Astrocyte of the cerebellum (primary cell): Measurements from ENCODE around the gene CTSA.

Experiments used
- DNase-seq: peaks from one replicate; pipeline ENCODE4 v3.0.0-alpha.2; 2011; ENCODE audit warnings: low read depth
- H3K4me3 ChIP-seq: 2 replicates; pipeline ENCODE4 v1.5.1; 2011; ENCODE audit warnings: mild to moderate bottlenecking, low read depth, low read length, moderate library complexity
- in situ Hi-C: cut with HindIII; loops from 2 replicates; pipeline ENCODE4 v1.10.0; 2017; ENCODE audit warnings: low sequenced_read_pairs
- TF ChIP-seq, protein P1 (sequence below): IDR thresholded peaks from 2 replicates; pipeline ENCODE4 v1.5.1; 2012; ENCODE audit warnings: low read length, low read depth, moderate library complexity, mild to moderate bottlenecking; ENCODE audit errors: missing control alignments

CTSA gene

DNA sequence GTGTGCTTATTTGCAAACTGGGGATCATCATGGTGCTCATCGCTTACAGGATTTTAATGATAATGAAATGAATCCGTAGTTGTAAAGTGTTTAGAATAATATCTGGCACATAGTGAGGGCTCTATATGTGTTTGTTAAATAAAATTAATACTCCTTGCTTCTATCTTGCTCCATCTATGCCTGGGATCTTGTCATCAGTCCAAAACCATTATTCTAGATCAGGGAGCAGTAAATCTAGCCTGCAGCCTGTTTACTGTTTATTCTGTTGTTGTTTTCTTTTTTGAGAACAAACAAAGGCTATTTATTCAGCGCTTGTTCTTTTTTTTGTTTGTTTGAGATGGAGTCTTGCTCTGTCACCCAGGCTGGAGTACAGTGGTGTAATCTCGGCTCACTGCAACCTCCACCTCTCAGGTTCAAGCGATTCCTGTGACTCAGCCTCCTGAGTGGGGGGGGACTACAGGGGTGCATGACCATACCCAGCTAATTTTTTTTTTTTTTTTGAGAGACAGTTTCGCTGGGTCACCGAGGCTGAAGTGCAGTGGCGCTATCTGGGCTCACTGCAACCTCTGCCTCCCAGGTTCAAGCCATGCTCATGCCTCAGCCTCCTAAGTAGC, 42.1 kb upstream of the CTSA start:
- no peak for DNase-seq
- in situ Hi-C loops = no loop called here
- H3K4me3 ChIP-seq = no peak overlapping the region
- TF ChIP-seq, protein P1, sequence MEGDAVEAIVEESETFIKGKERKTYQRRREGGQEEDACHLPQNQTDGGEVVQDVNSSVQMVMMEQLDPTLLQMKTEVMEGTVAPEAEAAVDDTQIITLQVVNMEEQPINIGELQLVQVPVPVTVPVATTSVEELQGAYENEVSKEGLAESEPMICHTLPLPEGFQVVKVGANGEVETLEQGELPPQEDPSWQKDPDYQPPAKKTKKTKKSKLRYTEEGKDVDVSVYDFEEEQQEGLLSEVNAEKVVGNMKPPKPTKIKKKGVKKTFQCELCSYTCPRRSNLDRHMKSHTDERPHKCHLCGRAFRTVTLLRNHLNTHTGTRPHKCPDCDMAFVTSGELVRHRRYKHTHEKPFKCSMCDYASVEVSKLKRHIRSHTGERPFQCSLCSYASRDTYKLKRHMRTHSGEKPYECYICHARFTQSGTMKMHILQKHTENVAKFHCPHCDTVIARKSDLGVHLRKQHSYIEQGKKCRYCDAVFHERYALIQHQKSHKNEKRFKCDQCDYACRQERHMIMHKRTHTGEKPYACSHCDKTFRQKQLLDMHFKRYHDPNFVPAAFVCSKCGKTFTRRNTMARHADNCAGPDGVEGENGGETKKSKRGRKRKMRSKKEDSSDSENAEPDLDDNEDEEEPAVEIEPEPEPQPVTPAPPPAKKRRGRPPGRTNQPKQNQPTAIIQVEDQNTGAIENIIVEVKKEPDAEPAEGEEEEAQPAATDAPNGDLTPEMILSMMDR = no peak

- H3K4me3 ChIP-seq = no peak overlapping the region
- TF ChIP-seq, protein P1 = no peak
- no peak for DNase-seq
- in situ Hi-C loops = no loop called here
Measured at GRCh38 chr20:45850238-45850637, 40.9 kb upstream of the CTSA start.

GRCh38 chr20:45850926-45851325, 40.2 kb upstream of the CTSA start:
- no peak overlapping the region for H3K4me3 ChIP-seq
- TF ChIP-seq, protein P1 = no peak
- no peak for DNase-seq
- in situ Hi-C loops = no loop called here

- no peak for DNase-seq
- TF ChIP-seq, protein P1 = no peak
- in situ Hi-C loops = no loop called here
- no peak overlapping the region for H3K4me3 ChIP-seq
Measured at GRCh38 chr20:45851501-45851900, 39.6 kb upstream of the CTSA start.

- in situ Hi-C loops = no loop called here
- TF ChIP-seq, protein P1 = no peak
- no peak overlapping the region for H3K4me3 ChIP-seq
- no peak for DNase-seq
Measured at GRCh38 chr20:45852326-45852725, 38.8 kb upstream of the CTSA start.

GRCh38 chr20:45853484-45853883, 37.7 kb upstream of the CTSA start:
- in situ Hi-C loops = no loop called here
- no peak for DNase-seq
- TF ChIP-seq, protein P1 = no peak
- H3K4me3 ChIP-seq = no peak overlapping the region
